SK-N-DZ (cell line): ENCODE data around the gene SMCO4.
A peak's percentile ranks its signal among the peaks of the same experiment; 100 is the strongest.

Source experiments
- DNase-seq: peaks from one replicate; pipeline ENCODE4 v3.0.0-alpha.2; 2015; ENCODE audit warnings: low spot score

SMCO4 gene

DNA sequence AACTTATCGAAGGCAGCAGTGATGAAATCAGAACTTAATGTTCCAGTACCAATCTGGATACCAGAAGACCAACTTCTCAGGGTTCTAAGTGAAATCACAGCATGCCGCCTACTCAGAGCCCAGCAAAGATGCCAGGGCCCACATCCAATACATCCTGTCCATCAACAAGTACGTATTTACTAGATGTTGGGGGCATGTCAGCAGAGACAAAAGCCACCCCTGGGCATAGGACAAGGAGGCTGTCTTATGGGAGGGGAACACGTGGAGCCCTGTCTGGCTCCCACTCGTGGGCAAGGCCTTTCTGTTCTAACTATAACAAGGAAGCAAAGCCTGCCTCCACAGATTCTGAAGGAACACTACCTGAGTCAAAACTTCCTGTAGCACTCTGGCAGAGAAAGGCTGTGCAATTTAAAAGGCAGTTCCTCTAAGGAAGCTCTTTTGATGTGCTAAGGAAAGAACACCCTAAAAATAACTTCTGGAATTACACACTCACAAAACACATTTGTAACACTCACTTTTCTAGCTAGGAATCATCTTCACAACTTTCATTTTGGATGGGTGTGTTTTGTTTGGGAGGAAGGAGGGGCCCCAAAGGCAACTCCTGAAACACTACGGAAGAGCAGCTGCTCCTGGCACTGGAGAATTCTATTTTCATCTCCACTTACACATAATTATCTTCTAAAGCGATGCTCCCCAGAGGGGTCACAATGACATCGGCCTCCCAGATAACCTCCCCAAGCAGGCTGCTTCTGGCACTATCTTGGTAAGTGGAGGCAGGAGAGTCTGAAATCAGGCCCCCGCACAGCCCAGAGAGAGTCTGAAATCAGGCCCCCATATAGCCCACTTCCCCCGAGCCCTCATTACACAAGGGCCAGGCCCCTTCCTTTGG lies 14.2 kb downstream of the SMCO4 start:
- DNase-seq: peak; percentile 73

GRCh38 chr11:93528252-93528651 lies 14.9 kb downstream of the SMCO4 start:
- DNase-seq: no peak

DNA sequence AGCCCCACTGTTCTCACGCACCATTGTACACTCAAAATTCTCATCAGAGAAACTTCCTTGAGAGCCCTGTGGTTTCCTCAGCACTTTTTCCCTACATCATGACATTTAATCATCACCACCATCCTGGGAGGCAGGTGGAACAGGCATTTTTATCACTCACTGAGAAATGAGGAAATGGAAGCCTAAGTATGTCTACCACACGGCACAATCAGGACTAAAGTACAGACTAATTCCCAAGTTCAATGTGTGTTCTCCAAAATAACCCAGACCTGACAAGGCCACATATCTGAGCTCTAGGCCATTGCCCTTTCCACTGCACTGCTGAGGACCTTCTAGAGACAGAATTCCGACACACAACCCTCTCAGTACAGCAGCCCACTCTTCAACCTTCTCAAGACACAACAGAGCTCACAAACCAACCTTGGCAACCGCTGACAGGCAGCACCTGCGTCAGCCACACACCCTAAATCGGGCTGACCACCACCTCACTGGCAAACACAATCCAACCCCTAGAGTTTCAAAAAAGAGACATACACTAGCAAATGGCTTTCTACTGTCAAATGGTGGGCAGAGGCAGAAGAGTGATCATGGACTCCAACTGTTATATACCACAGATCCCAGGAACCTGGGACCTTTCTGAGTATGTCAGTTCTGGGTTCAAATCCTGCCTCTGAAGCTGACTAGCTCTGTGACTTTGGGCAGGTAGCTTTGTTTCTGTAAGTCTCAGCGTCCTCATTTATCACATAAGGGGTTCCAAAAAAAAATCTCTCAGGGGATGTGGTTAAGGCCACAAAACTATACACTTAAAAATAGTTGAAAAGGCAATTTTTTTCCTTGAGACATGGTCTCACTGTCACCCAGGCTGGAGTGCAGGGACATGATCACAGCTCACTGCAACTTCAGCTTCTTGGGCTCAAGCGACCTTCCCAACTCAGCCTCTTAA lies 16.3 kb downstream of the SMCO4 start:
- DNase-seq: no peak

GRCh38 chr11:93526346-93526633 lies 16.9 kb downstream of the SMCO4 start:
- no peak for DNase-seq

DNA sequence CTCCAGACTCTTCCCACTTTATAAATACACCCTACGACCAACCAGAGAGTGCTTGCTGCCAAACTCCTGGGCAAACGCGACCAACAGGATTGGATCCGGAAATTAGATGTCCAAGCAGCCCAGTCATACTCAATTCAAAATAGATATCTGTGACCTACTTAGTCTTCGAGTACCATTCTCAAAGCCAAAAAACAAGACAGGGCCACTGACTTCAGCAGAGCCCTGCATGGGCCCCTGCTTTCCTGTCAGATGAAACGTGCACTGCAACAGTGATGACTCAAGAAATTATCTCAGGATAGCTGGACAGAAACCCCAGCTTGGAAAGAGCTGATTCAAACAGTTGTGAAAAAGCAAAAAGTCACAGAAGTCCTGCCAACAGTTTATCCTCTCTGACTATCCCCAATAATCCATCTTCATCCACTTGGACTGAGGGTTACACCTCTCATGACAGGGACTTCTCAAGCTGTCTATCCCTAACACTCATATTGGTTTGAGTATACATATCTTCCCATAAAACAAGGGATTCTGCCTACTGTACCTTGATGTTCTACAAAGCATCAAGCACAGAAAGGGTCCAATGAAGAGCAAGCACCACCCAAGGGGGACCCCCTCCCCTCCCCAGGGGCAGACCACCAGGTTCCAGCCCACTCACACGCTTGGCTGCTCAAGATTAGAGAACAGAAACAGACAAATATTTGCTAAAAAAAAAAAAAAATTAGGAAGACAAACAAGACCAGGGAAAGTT lies 17.4 kb downstream of the SMCO4 start:
- no peak for DNase-seq

GRCh38 chr11:93524858-93525257 lies 18.3 kb downstream of the SMCO4 start:
- no peak for DNase-seq

DNA sequence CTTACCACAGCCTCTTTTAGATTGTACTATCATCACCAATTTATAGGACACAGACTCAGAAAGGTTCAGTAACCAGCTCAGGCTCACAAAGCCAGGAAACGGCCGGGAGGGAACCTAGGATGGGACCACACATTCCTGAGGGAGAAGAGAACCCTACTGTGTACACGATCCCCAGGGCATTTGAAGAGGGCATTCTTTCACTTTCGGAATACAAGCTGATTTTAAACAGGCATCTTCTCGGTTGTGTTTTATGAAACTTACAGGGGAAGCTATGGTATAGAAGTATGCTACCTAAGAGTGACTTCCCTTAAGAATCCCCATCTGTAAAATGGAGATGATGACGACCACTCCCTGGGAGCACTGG lies 19.0 kb downstream of the SMCO4 start:
- no peak for DNase-seq

- peak; percentile 83 for DNase-seq
These were observed 22.3 kb downstream of the SMCO4 start for GRCh38 chr11:93520726-93521509.

- DNase-seq: no peak
These were observed 24.0 kb downstream of the SMCO4 start for GRCh38 chr11:93519179-93519578.

- no peak for DNase-seq
These were observed 25.1 kb downstream of the SMCO4 start for GRCh38 chr11:93518081-93518480.

DNA sequence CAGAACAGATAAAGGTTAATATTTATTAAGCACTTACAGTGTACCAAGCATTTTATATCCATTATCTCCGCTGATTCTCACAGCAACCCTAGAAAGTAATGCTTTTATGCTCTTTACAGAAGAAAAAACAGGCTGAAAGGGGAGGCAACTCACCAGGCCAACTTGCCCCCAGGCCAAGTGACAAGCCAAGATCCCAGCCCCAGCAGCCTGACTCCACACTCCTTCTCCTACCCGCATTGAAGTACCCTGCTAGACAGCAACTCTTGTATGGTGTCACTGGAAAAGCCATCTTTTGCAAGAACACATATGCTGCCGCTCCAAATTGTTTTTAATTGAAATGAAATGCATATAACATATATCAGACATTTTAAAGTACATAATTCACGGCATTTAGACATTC lies 25.6 kb downstream of the SMCO4 start:
- no peak for DNase-seq

DNA sequence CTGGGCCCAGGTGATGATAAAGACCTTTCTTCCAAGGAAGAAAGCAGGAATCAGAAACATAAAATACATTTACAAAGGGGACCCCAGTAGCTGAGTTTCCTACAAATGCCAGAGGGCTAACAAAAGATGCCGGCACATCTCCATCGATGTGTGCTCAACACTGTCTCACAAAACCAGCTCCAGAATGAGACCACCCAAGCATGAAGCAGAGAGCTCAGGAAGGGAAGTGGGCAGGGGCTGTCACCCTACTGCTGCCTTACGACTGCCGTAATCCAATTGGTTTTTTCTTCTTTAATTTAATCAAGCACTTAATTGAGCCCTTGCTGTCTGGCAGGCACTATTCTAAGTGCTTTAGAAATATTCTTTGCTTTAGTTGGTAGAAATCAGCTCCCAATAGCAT lies 26.1 kb downstream of the SMCO4 start:
- DNase-seq: peak; percentile 95

DNA sequence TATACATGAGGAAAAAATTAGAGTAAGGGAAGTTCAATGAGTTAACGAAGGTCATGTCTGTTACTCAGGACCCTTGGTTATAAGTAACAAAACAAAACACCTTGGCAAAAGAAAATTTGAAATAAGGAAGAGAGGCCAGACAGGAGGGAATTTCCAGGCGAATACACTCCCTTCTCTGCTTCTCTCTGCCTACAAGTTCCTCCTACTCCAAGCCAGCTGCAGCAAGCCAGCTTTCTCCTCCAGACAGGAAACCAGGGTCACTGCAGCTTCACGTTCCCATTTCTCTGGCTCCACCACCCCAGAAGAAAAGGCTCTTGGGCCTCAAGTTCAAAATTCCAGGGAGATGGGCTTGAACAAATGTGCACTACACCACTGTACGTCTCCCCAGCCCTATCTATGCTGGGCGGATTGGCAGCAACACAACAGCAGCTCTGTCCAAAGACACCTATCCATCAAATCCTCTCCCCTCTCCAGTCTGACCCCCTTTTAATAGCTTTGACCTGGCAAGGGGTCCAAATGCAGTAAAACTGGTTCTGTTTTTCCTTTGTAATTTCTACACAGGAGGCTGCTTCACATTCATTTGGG lies 27.7 kb downstream of the SMCO4 start:
- no peak for DNase-seq

DNA sequence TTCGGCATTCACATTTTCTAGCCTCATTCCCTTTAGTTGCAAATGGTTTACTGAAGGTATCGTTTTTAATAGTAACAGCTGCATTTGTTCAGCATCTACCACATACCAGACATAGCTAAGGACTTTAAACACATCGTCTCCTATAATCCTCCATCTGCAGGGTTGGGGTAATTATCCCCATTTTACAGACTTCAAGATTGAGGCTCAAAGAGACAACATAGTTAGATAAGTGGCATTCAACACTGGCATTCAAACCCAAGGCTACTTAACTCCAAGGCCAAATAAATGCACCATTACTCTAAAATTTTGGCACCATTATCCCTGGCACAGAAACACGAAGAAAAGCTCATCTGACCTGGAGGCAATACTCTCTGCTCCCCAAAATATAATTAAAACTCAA lies 28.5 kb downstream of the SMCO4 start:
- no peak for DNase-seq

DNA sequence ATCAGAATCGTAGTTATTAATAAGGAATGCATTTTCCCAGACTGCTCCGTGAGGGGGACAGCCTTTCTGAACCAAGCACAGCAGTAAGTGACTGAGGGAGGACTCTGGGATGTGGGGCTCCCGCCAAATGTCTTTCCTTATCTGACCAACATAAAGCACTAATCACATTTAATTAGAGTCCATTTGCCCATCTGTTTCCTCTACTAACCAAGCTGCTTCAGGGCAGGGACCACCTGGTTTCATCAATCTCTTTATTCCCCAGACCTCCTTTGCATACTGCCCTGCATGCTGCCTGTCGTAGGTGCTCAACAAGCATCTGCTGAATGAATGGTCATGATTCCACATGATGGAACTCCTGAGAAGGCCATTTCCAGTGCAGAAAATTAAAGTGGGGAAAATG lies 29.4 kb downstream of the SMCO4 start:
- peak; percentile 98 for DNase-seq

GRCh38 chr11:93512949-93513667 lies 30.1 kb downstream of the SMCO4 start:
- DNase-seq: no peak

DNA sequence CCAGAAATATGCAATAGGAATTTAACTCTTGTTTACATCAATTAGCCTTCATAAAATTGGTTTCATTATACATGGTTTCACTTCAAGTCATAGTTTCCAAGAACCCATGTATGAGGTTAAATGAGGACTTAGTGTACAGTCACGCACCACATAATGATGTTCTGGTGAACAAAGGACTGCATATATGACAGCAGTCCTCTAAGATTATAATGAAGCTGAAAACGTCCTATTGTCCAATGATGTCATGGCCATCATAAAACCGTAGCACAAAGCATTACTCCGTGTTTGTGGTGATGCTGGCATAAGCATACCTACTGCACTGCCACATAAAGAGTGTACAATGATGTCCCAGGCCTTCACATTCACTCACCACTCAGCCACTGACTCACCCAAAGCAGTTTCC lies 31.1 kb downstream of the SMCO4 start:
- no peak for DNase-seq

DNA sequence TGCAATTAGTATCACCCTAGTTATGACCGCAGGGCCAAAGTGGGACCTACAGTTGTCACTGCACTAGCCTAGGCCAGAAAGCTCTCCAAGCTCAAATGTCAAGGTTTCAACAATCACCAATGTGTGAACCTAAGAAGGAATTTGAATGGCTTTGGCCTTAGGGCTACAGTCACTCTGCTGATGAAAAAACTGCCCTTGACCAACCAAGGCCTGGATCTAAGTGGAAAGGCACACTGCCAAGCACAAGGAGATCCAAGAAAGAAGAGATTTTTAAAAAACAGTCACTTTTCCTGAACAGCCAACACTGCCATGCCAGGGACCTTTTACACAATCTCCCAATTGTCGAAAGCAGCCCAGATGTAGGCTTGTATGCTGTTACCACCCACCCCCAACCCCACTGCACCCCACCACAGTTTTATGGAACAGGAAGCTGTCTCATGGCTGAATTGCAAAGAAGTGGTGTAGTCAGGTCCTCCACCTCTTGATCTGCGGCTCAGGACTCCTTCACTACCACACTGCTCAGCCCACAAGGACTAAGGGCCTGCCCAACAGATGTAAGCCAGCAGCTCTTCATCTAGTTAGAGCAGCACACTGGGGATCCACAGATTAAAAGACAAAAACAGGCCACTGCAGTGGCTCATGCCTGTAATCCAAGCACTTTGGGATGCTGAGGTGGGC lies 32.9 kb downstream of the SMCO4 start:
- DNase-seq: no peak

DNA sequence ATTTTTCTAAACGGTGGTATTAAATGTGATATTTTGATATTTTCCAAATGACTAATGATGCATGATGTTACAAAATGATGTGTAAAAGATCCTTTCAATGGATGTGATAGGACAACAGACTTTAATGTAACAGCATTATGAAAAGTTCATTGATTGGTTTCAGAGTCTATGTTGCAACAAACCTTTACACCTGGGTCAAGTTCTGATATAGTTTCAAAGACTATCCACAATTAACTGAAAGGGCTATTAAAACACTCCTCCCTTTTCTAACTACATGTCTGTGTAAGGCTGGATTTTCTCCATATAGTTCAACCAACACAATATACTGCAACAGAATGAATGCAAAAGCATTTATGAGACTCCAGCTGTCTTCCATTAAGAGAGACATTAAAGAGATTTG lies 35.7 kb downstream of the SMCO4 start:
- DNase-seq: no peak

- DNase-seq: no peak
These were observed 37.5 kb downstream of the SMCO4 start for GRCh38 chr11:93505703-93506102.
